ENCODE results near the gene PPM1E.

The PPM1E gene

DNA sequence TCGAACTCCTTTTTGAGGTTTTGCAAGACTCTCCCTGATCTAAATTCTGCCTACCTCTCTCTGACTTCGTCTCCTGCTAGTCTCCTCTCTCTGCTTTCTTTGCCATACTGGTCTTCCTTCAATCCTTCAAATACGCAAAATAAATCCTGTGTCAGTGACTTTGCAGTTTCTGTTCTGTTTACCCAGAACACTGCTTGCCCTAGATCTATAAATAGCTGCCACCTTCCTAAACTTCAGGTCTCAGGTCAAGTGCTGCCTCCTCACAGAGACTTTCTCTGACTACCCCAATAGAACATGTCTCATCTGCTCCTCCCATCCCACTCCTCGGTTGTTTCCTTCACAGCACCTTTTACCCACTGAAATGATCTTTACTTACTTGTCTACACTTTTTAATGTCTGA, 272.1 kb downstream of the PPM1E start:
- FAIRE-seq = no peak
- no peak for DNase-seq (ENCODE audit: insufficient read length, low spot score)

DNA sequence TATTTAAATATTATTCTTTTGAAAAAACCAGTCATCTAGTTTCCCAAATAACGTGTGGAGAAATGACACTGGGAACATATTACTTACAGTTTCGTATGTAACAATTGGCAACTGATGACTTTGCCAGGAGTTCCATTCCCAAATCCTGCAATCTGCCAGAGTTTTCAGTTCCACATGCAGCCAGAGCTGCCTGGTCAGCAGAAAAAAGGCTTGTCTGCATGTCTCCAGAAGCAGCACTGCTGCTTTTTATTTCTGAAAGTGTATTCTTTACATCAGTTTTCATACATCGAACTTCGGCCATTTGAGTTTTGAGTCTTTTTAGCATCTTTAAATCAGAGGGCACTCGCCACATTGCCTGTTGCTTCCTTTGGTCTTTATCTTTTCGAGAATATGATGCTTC, 272.7 kb downstream of the PPM1E start:
- FAIRE-seq = no peak

DNA sequence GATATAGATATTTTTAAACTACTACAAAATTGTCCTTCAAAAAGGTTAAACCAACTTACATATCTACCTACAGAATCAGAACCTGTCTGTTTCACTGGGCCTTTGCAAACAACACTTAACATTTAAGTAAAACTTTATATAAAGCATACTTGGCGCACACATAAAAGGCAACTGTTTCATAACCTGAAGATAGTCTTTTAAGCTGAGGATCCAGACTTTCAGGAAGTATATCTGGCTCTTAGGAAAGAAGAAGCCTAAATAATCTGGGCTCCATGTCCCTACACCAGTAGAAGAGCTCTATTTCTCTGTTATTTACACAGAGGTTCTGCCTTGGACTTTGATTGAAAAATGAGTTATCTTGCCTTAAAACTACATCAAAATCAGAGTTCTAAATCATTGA, 275.2 kb downstream of the PPM1E start:
- DNase-seq (ENCODE audit: insufficient read length, low spot score) = no peak
- FAIRE-seq = no peak

More for the DNA sequence above, 272.7 kb downstream of the PPM1E start:
- no peak for DNase-seq (ENCODE audit: insufficient read length, low spot score)
